IMR-90 (cell line): ENCODE measurements around the gene NDUFB10.

Experiments
- CEBPB ChIP-seq: IDR thresholded peaks from 2 replicates; pipeline ENCODE4 v1.6.1; 2012; ENCODE audit warnings: low read depth, low read length, improper control_type of control experiment
- CHD1 ChIP-seq: IDR thresholded peaks from 2 replicates; pipeline ENCODE4 v1.6.1; 2012; ENCODE audit warnings: low read depth, low read length, improper control_type of control experiment
- CTCF ChIP-seq: conservative IDR thresholded peaks from 2 replicates; pipeline ENCODE4 v1.5.1; 2012; ENCODE audit warnings: mild to moderate bottlenecking, low read depth, low read length, improper control_type of control experiment
- MAFK ChIP-seq: IDR thresholded peaks from 2 replicates; pipeline ENCODE4 v1.6.1; 2012; ENCODE audit warnings: low read depth, low read length, improper control_type of control experiment
- MXI1 ChIP-seq: IDR thresholded peaks from 2 replicates; pipeline ENCODE4 v1.6.1; 2012; ENCODE audit warnings: low read depth, mild to moderate bottlenecking, low read length, moderate library complexity, borderline replicate concordance
- POLR2A ChIP-seq: IDR thresholded peaks from 2 replicates; pipeline ENCODE4 v1.6.1; 2012; ENCODE audit warnings: mild to moderate bottlenecking, low read depth, low read length
- RCOR1 ChIP-seq: IDR thresholded peaks from 2 replicates; pipeline ENCODE4 v1.6.1; 2012; ENCODE audit warnings: mild to moderate bottlenecking, low read length, improper control_type of control experiment; ENCODE audit not compliant: insufficient replicate concordance
- TF ChIP-seq, protein P1 (sequence below): fragments of 150-350 bp; IDR thresholded peaks from 2 replicates; pipeline ENCODE4 v1.6.1; 2017; ENCODE audit warnings: mild to moderate bottlenecking, antibody characterized with exemption, low read length, low read depth

GRCh38 chr16:1966460-1966859 lies 7.1 kb downstream of the NDUFB10 start, which contains the start of gene RNF151:
- TF ChIP-seq POLR2A (no peak), CHD1 (no peak), MXI1 (no peak), CTCF (no peak), CEBPB (no peak), MAFK (no peak), RCOR1 (no peak)
- TF ChIP-seq, protein P1, sequence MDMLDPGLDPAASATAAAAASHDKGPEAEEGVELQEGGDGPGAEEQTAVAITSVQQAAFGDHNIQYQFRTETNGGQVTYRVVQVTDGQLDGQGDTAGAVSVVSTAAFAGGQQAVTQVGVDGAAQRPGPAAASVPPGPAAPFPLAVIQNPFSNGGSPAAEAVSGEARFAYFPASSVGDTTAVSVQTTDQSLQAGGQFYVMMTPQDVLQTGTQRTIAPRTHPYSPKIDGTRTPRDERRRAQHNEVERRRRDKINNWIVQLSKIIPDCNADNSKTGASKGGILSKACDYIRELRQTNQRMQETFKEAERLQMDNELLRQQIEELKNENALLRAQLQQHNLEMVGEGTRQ: no peak
